GM12874 (cell line): Measurements from ENCODE around the gene CRTAC1.

ENCODE experiments used
- TF ChIP-seq, protein P1 (sequence below): IDR thresholded peaks from 2 replicates; pipeline ENCODE4 v1.5.1; 2011; ENCODE audit warnings: low read depth, mild to moderate bottlenecking, control low read depth, low read length, moderate library complexity; ENCODE audit not compliant: insufficient read depth

CRTAC1 gene

DNA sequence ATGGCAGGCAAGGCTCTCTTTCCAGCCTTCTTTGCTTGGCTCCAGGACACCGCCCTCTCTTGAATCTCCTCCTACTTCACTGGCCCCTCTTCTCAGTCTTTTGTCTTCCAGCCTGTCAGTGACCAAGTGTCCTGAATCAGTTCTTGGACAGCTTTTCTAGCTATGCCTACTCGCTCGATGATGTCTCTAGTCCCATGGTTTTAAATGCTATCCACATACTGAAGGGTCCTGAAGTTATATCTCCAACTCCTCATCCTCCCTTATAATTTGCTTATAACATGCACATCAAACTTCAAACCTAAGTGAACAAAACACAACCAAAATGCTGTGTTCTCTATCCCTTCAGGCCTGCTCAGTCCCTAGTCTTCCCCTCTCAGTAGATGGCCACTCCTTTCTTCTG lies 185.7 kb downstream of the CRTAC1 start:
- TF ChIP-seq, protein P1, sequence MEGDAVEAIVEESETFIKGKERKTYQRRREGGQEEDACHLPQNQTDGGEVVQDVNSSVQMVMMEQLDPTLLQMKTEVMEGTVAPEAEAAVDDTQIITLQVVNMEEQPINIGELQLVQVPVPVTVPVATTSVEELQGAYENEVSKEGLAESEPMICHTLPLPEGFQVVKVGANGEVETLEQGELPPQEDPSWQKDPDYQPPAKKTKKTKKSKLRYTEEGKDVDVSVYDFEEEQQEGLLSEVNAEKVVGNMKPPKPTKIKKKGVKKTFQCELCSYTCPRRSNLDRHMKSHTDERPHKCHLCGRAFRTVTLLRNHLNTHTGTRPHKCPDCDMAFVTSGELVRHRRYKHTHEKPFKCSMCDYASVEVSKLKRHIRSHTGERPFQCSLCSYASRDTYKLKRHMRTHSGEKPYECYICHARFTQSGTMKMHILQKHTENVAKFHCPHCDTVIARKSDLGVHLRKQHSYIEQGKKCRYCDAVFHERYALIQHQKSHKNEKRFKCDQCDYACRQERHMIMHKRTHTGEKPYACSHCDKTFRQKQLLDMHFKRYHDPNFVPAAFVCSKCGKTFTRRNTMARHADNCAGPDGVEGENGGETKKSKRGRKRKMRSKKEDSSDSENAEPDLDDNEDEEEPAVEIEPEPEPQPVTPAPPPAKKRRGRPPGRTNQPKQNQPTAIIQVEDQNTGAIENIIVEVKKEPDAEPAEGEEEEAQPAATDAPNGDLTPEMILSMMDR = no peak

GRCh38 chr10:97843281-97843671 lies 187.1 kb downstream of the CRTAC1 start:
- TF ChIP-seq, protein P1 = no peak

DNA sequence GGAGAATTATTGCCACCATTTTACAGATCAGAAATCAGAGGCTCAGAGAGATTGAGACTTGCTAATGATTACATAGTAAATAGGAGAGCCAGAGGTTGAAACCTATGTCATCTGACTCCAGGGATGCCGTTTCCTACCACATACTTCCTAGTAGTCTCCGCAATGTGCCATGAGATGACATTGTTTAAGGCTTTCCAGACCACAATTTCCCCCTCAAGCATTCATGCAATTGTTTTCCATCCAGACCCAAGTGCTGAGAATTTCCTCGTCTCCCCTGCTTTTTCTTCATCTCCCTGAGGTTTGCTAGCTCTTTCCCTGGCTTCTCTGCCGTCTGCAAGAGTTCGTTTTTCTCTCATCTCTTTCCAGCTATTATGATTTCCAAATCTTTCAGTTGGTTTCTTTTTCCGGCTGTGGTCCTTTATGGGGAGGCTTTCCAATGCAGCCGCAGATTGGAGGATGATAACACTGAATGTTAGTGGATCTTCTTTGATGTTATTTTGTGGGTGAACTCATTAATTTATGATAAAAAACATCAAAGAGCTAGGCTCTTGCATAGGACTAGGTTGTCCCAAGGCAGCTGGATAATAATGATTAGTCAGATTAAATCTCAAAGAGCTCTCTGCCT lies 187.7 kb downstream of the CRTAC1 start:
- TF ChIP-seq, protein P1 = no peak

GRCh38 chr10:97838091-97838490 lies 192.3 kb downstream of the CRTAC1 start:
- TF ChIP-seq, protein P1 = no peak

- TF ChIP-seq, protein P1 = no peak
These were observed 194.0 kb downstream of the CRTAC1 start for GRCh38 chr10:97836446-97836845.

DNA sequence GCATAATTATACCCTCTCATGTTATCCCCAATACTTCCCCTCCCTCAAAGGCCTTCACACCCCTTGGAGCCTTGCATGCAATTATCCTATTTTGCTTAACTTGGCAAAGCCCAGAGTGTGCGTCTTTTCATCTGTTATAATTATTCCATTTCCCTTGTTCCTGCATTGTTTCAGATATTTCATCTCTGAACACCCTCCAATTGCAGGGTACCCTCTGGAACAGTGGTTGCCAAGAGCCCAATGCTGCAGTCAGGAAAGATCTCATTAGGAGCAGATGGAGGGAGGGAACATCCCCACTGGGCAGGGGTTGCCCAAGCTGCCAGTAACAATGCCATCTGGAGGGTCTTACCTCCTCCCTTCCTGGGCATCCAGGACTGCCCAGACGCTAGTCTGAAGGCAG lies 199.2 kb downstream of the CRTAC1 start:
- TF ChIP-seq, protein P1 = no peak

- TF ChIP-seq, protein P1 = no peak
These were observed 200.4 kb downstream of the CRTAC1 start for GRCh38 chr10:97830064-97830463.
